Mesenchymal stem cell (in vitro differentiated cells and primary cell): Measurements from ENCODE around the gene DRAXIN.

ENCODE experiments used
- DNase-seq: peaks from one replicate; pipeline ENCODE4 v3.0.0-alpha.2; 2013
- H2AFZ ChIP-seq: one replicate; pipeline ENCODE4 v1.6.1; 2013; ENCODE audit warnings: low read depth, mild to moderate bottlenecking, control low read depth, inconsistent platforms, low read length, moderate library complexity
- H2AK5ac ChIP-seq: 2 replicates; pipeline ENCODE4 v1.6.1; 2013; ENCODE audit warnings: low read length, moderate library complexity, mild to moderate bottlenecking, inconsistent platforms; ENCODE audit not compliant: severe bottlenecking
- H2BK120ac ChIP-seq: one replicate; pipeline ENCODE4 v1.6.1; 2013; ENCODE audit warnings: low read depth, mild to moderate bottlenecking, inconsistent platforms, low read length, moderate library complexity
- H2BK12ac ChIP-seq, 2 experiments: one replicate each; pipeline ENCODE4 v1.6.1; 2013; ENCODE audit warnings: inconsistent platforms in 2 of 2, low read length in 2 of 2, mild to moderate bottlenecking in 2 of 2, moderate library complexity in 2 of 2, control low read depth in 1 of 2
- H2BK15ac ChIP-seq: one replicate; pipeline ENCODE4 v1.6.1; 2013; ENCODE audit warnings: mild to moderate bottlenecking, low read depth, inconsistent platforms; ENCODE audit not compliant: poor library complexity, severe bottlenecking
- H2BK5ac ChIP-seq: 2 replicates; pipeline ENCODE4 v1.6.1; 2013; ENCODE audit warnings: low read depth, mild to moderate bottlenecking, low read length, control low read depth, inconsistent platforms; ENCODE audit not compliant: poor library complexity, severe bottlenecking
- H3K14ac ChIP-seq, 2 experiments: one replicate each; pipeline ENCODE4 v1.6.1; 2013; ENCODE audit warnings: inconsistent platforms in 2 of 2, low read length in 2 of 2, control low read depth in 1 of 2, mild to moderate bottlenecking in 1 of 2, moderate library complexity in 1 of 2
- H3K18ac ChIP-seq, 2 experiments: one replicate each; pipeline ENCODE4 v1.6.1; 2013; ENCODE audit warnings: inconsistent platforms in 2 of 2, low read length in 2 of 2, control low read depth in 1 of 2, low read depth in 1 of 2, mild to moderate bottlenecking in 1 of 2
- H3K23ac ChIP-seq, 2 experiments: one replicate each; pipeline ENCODE4 v1.6.1; 2013; ENCODE audit warnings: inconsistent platforms in 2 of 2, low read length in 2 of 2, mild to moderate bottlenecking in 2 of 2, moderate library complexity in 2 of 2, control low read depth in 1 of 2
- H3K27ac ChIP-seq: 2 replicates; pipeline ENCODE4 v1.5.1; 2013; ENCODE audit warnings: mild to moderate bottlenecking, moderate library complexity, low read length, control low read depth, inconsistent platforms; ENCODE audit not compliant: poor library complexity, severe bottlenecking
- H3K27me3 ChIP-seq, 2 experiments: 2 replicates each; pipeline versions ENCODE4 v1.6.1 to v1.7.0; 2013; ENCODE audit warnings: low read length in 2 of 2, mild to moderate bottlenecking in 2 of 2, moderate library complexity in 2 of 2, control low read depth in 1 of 2, inconsistent platforms in 1 of 2; ENCODE audit not compliant: control insufficient read depth in 1 of 2, insufficient read depth in 1 of 2
- H3K36me3 ChIP-seq, 2 experiments: 2 replicates each; pipeline versions ENCODE4 v1.6.1 to v1.7.0; 2013; ENCODE audit warnings: low read length in 2 of 2, control low read depth in 1 of 2, inconsistent platforms in 1 of 2, low read depth in 1 of 2, mild to moderate bottlenecking in 1 of 2; ENCODE audit not compliant: insufficient read depth in 2 of 2, control insufficient read depth in 1 of 2
- H3K4ac ChIP-seq, 2 experiments: one replicate each; pipeline ENCODE4 v1.6.1; 2013; ENCODE audit warnings: inconsistent platforms in 2 of 2, low read length in 2 of 2, mild to moderate bottlenecking in 2 of 2, moderate library complexity in 2 of 2, control low read depth in 1 of 2, low read depth in 1 of 2
- H3K4me1 ChIP-seq: 2 replicates; pipeline ENCODE4 v1.6.1; 2013; ENCODE audit warnings: low read depth, low read length, control low read depth; ENCODE audit not compliant: control insufficient read depth, insufficient read depth
- H3K4me2 ChIP-seq: 2 replicates; pipeline ENCODE4 v1.6.1; 2013; ENCODE audit warnings: low read length, mild to moderate bottlenecking, inconsistent platforms; ENCODE audit not compliant: poor library complexity, severe bottlenecking
- H3K4me3 ChIP-seq, 2 experiments: 2 replicates each; pipeline versions ENCODE4 v1.5.1 to v1.7.0; 2013; ENCODE audit warnings: low read length in 2 of 2, mild to moderate bottlenecking in 2 of 2, control low read depth in 1 of 2, low read depth in 1 of 2; ENCODE audit not compliant: insufficient read depth in 1 of 2
- H3K79me1 ChIP-seq: replicated peaks from 2 replicates; pipeline ENCODE4 v1.6.1; 2013; ENCODE audit warnings: mild to moderate bottlenecking, control low read depth, low read length, inconsistent platforms; ENCODE audit not compliant: poor library complexity, severe bottlenecking
- H3K9ac ChIP-seq: 2 replicates; pipeline ENCODE4 v1.7.0; 2013; ENCODE audit warnings: mild to moderate bottlenecking, low read length, moderate library complexity
- H3K9me3 ChIP-seq: 2 replicates; pipeline ENCODE4 v1.7.0; 2013; ENCODE audit warnings: mild to moderate bottlenecking, low read length; ENCODE audit not compliant: control insufficient read depth
- H4K8ac ChIP-seq: one replicate; pipeline ENCODE4 v1.6.1; 2013; ENCODE audit warnings: inconsistent platforms, mild to moderate bottlenecking, low read length, moderate library complexity
- H4K91ac ChIP-seq: one replicate; pipeline ENCODE4 v1.6.1; 2013; ENCODE audit warnings: mild to moderate bottlenecking, low read length, inconsistent platforms
- WGBS: methylation state at CpG from one replicate; pipeline ENCODE4 v1.1.7; 2013; ENCODE audit warnings: mixed read lengths; 5-methylcytosine and 5-hydroxymethylcytosine counted together

Gene DRAXIN

GRCh38 chr1:11720033-11720376, 28.5 kb downstream of the DRAXIN start:
- H3K27me3 ChIP-seq: peaks cover 38 to 70% of the 10 kb centered on the region in 2 experiments
- WGBS: 80% methylated on average over 12 of the region's 12 CpGs
- peaks cover 3% of the 10 kb centered on the region for H3K4me1 ChIP-seq
- no peak overlapping the region for H2BK12ac ChIP-seq
- H2BK120ac ChIP-seq: no peak overlapping the region
- no peak overlapping the region for H4K8ac ChIP-seq
- no peaks in the 10 kb centered on the region for H3K9me3 ChIP-seq
- H2AK5ac ChIP-seq: no peak overlapping the region
- no peaks in the 10 kb centered on the region for H3K79me1 ChIP-seq
- no peak for DNase-seq
- no peaks in the 10 kb centered on the region for H3K36me3 ChIP-seq
- no peak overlapping the region for H3K4me3 ChIP-seq
- no peak overlapping the region for H2AFZ ChIP-seq
- H3K23ac ChIP-seq: no peak overlapping the region
- no peak overlapping the region for H3K18ac ChIP-seq
- no peak overlapping the region for H3K4ac ChIP-seq
- no peak overlapping the region for H2BK5ac ChIP-seq
- no peak overlapping the region for H4K91ac ChIP-seq
- no peak overlapping the region for H3K14ac ChIP-seq
- H3K4me2 ChIP-seq: no peak overlapping the region
- no peak overlapping the region for H3K9ac ChIP-seq
- no peak overlapping the region for H2BK15ac ChIP-seq
- no peak overlapping the region for H3K27ac ChIP-seq

GRCh38 chr1:11720525-11720924, 29.0 kb downstream of the DRAXIN start:
- H3K4ac ChIP-seq: no peak overlapping the region
- H4K91ac ChIP-seq: no peak overlapping the region
- H3K36me3 ChIP-seq: no peaks in the 10 kb centered on the region
- no peaks in the 10 kb centered on the region for H3K79me1 ChIP-seq
- no peak overlapping the region for H3K4me3 ChIP-seq
- H2BK5ac ChIP-seq: no peak overlapping the region
- no peak overlapping the region for H3K18ac ChIP-seq
- no peak overlapping the region for H2BK15ac ChIP-seq
- H2BK120ac ChIP-seq: no peak overlapping the region
- H3K14ac ChIP-seq: no peak overlapping the region
- H3K4me1 ChIP-seq: peaks cover 3% of the 10 kb centered on the region
- H3K27ac ChIP-seq: no peak overlapping the region
- no peak overlapping the region for H4K8ac ChIP-seq
- no peak for DNase-seq
- 72% methylated on average over 4 of the region's 4 CpGs for WGBS
- no peak overlapping the region for H2AK5ac ChIP-seq
- no peak overlapping the region for H2AFZ ChIP-seq
- no peak overlapping the region for H3K23ac ChIP-seq
- H3K27me3 ChIP-seq: peaks cover 33 to 69% of the 10 kb centered on the region in 2 experiments
- H3K9me3 ChIP-seq: no peaks in the 10 kb centered on the region
- H3K4me2 ChIP-seq: no peak overlapping the region
- H2BK12ac ChIP-seq: no peak overlapping the region
- no peak overlapping the region for H3K9ac ChIP-seq

DNA sequence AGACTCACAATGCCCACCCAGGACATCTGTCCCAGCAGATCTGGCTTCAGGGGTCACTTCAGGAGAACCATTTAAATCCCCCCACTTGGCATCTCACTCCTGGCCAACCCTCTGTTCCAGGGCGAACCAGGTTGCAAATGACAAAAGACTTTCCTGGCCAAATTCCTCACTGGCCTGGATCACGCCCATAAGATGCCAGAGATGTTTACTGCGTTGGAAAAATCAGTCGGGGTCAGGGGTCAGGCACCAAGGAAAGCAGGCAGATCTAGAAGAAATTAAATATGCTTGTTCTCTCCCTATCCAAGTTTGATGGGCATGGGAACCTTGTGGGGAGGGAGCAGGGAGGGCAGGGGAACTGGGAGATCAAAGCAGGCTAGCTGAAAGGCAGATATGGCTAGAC, 29.8 kb downstream of the DRAXIN start:
- H2AFZ ChIP-seq: no peak overlapping the region
- no peak overlapping the region for H3K18ac ChIP-seq
- 76% methylated on average over 4 of the region's 4 CpGs for WGBS
- no peaks in the 10 kb centered on the region for H3K9me3 ChIP-seq
- no peak overlapping the region for H2BK12ac ChIP-seq
- peaks cover 3% of the 10 kb centered on the region for H3K4me1 ChIP-seq
- no peak overlapping the region for H3K4me3 ChIP-seq
- no peak overlapping the region for H2BK5ac ChIP-seq
- H4K8ac ChIP-seq: no peak overlapping the region
- no peak overlapping the region for H2AK5ac ChIP-seq
- no peak for DNase-seq
- no peak overlapping the region for H3K9ac ChIP-seq
- H3K4ac ChIP-seq: no peak overlapping the region
- peaks cover 29 to 61% of the 10 kb centered on the region in 2 experiments for H3K27me3 ChIP-seq
- no peaks in the 10 kb centered on the region for H3K36me3 ChIP-seq
- no peak overlapping the region for H3K23ac ChIP-seq
- no peaks in the 10 kb centered on the region for H3K79me1 ChIP-seq
- no peak overlapping the region for H2BK120ac ChIP-seq
- no peak overlapping the region for H3K27ac ChIP-seq
- H4K91ac ChIP-seq: no peak overlapping the region
- no peak overlapping the region for H2BK15ac ChIP-seq
- no peak overlapping the region for H3K14ac ChIP-seq
- H3K4me2 ChIP-seq: no peak overlapping the region

DNA sequence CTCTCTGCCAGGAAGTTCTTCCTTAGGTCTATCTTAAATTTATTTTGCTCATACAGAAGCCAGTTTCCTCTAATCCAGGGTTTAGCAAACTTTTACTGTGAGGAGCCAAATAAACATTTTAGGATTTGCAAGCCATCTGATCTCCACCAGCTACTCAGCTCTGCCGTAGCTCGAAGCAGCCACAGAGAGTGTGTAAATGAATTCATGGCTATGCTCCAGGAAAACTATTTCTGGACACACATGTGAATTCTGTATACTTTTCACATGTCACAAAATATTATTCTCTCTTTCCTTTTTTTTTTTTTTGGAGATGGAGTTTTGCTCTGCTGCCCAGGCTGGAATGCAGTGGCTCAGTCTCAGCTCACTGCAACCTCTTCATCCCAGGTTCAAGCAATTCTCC, 31.0 kb downstream of the DRAXIN start:
- Histone ChIP-seq H4K91ac (no peak overlapping the region), H3K9ac (no peak overlapping the region), H3K4me2 (no peak overlapping the region), H2AFZ (no peak overlapping the region), H2BK12ac (no peak overlapping the region), H2BK5ac (no peak overlapping the region), H3K4ac (no peak overlapping the region), H3K23ac (no peak overlapping the region), H3K27me3 (peaks cover 29 to 55% of the 10 kb centered on the region in 2 experiments), H2AK5ac (no peak overlapping the region), H3K79me1 (no peaks in the 10 kb centered on the region), H3K18ac (no peak overlapping the region), H3K27ac (no peak overlapping the region), H2BK15ac (no peak overlapping the region), H3K14ac (no peak overlapping the region), H3K36me3 (no peaks in the 10 kb centered on the region), H3K9me3 (no peaks in the 10 kb centered on the region), H4K8ac (no peak overlapping the region), H3K4me1 (peaks cover 3% of the 10 kb centered on the region), H3K4me3 (no peak overlapping the region), H2BK120ac (no peak overlapping the region)
- whole genome bisulfite sequencing: 93% methylated on average over 2 of the region's 2 CpGs
- DNase-seq: no peak
